ENCODE results near the gene ZBTB21.

- no peak for TF ChIP-seq CTCF (IDR thresholded peaks at IDR 0.05)
- no peak for TF ChIP-seq POLR2A (IDR thresholded peaks at IDR 0.05)
Measured at GRCh38 chr21:41943851-41944250, 66.3 kb downstream of the ZBTB21 start.
